ENCODE measurements around the gene KLF7.

DNA sequence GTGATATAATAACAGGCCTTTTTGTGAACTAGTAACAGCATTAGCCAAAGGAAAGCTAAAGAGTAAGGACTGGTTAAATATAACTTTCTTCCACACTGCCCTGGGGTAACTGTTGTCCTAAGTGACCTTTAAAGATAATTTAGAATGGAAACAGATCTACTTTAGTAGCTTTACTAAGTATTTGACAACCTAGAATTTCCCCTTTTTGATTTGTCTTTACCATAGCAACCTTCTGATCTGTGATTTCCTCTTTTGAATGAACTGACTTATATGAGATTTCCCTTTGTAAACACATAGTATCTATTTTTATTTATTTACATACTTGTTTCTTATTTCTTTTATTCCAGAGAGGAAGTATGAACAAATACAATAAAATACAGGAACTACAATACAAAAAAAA is 10.5 kb upstream of the KLF7 start:
- TF ChIP-seq, protein P1, sequence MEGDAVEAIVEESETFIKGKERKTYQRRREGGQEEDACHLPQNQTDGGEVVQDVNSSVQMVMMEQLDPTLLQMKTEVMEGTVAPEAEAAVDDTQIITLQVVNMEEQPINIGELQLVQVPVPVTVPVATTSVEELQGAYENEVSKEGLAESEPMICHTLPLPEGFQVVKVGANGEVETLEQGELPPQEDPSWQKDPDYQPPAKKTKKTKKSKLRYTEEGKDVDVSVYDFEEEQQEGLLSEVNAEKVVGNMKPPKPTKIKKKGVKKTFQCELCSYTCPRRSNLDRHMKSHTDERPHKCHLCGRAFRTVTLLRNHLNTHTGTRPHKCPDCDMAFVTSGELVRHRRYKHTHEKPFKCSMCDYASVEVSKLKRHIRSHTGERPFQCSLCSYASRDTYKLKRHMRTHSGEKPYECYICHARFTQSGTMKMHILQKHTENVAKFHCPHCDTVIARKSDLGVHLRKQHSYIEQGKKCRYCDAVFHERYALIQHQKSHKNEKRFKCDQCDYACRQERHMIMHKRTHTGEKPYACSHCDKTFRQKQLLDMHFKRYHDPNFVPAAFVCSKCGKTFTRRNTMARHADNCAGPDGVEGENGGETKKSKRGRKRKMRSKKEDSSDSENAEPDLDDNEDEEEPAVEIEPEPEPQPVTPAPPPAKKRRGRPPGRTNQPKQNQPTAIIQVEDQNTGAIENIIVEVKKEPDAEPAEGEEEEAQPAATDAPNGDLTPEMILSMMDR (IDR thresholded peaks at IDR 0.05; ENCODE audit: low read depth, low read length, missing input control) = no peak
- TF ChIP-seq TAF1 (conservative IDR thresholded peaks at IDR 0.05) = no peak
- TF ChIP-seq, protein P2, sequence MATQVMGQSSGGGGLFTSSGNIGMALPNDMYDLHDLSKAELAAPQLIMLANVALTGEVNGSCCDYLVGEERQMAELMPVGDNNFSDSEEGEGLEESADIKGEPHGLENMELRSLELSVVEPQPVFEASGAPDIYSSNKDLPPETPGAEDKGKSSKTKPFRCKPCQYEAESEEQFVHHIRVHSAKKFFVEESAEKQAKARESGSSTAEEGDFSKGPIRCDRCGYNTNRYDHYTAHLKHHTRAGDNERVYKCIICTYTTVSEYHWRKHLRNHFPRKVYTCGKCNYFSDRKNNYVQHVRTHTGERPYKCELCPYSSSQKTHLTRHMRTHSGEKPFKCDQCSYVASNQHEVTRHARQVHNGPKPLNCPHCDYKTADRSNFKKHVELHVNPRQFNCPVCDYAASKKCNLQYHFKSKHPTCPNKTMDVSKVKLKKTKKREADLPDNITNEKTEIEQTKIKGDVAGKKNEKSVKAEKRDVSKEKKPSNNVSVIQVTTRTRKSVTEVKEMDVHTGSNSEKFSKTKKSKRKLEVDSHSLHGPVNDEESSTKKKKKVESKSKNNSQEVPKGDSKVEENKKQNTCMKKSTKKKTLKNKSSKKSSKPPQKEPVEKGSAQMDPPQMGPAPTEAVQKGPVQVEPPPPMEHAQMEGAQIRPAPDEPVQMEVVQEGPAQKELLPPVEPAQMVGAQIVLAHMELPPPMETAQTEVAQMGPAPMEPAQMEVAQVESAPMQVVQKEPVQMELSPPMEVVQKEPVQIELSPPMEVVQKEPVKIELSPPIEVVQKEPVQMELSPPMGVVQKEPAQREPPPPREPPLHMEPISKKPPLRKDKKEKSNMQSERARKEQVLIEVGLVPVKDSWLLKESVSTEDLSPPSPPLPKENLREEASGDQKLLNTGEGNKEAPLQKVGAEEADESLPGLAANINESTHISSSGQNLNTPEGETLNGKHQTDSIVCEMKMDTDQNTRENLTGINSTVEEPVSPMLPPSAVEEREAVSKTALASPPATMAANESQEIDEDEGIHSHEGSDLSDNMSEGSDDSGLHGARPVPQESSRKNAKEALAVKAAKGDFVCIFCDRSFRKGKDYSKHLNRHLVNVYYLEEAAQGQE (IDR thresholded peaks at IDR 0.05) = no peak
- no peak for TF ChIP-seq SP1 (IDR thresholded peaks at IDR 0.05)

Measured in liver (tissue), 3 donors.